H1 (cell line): ENCODE measurements around the gene KRTAP10-12. TPM values are rescaled to one million over a fixed set of nuclear protein-coding genes. Genes with fewer than 3 reads are reported as not detected.

Experiments
- CTCF ChIA-PET: fragments of 300-600 bp; sonication (Branson Sonifier 250); formaldehyde crosslinking; loops from one replicate; lab custom pipeline; 2021; ENCODE audit not compliant: partially characterized antibody; lab: Charles Lee
- POLR2A ChIA-PET: fragments of 300-600 bp; sonication (Branson Sonifier 250); formaldehyde crosslinking; loops from one replicate; lab custom pipeline; 2021; ENCODE audit warnings: inconsistent platforms; ENCODE audit not compliant: partially characterized antibody; lab: Charles Lee
- DNase-seq, 2 experiments: peaks; one replicate each; pipeline versions ENCODE4 v3.0.0 to v3.0.0-alpha.2; 2010 to 2022; ENCODE audit warnings: low spot score in 2 of 2, low read depth in 1 of 2, mixed read lengths in 1 of 2
- FAIRE-seq: peaks from 2 replicates; lab custom pipeline; 2011; peaks lifted over from hg19 to GRCh38; lab: Jason Lieb, UNC
- H2AFZ ChIP-seq: 2 replicates; pipeline ENCODE4 v1.8.1; 2012; ENCODE audit warnings: low read length, inconsistent platforms
- H2AK5ac ChIP-seq: 2 replicates; pipeline ENCODE4 v1.6.1; 2013; ENCODE audit warnings: low read depth, low read length
- H2BK120ac ChIP-seq: replicated peaks from 2 replicates; pipeline ENCODE3; 2013; ENCODE audit warnings: low read depth, low read length, inconsistent platforms
- H2BK12ac ChIP-seq: 2 replicates; pipeline ENCODE4 v1.6.1; 2013; ENCODE audit warnings: low read depth, low read length
- H2BK15ac ChIP-seq: 2 replicates; pipeline ENCODE4 v1.6.1; 2013; ENCODE audit warnings: low read length
- H2BK20ac ChIP-seq: 2 replicates; pipeline ENCODE4 v1.6.1; 2013; ENCODE audit warnings: low read length
- H2BK5ac ChIP-seq: 2 replicates; pipeline ENCODE4 v1.6.1; 2013; ENCODE audit warnings: low read depth, low read length
- H3K14ac ChIP-seq: 2 replicates; pipeline ENCODE4 v1.6.1; 2013; ENCODE audit warnings: inconsistent platforms; ENCODE audit not compliant: insufficient read length
- H3K18ac ChIP-seq: 2 replicates; pipeline ENCODE4 v1.6.1; 2013; ENCODE audit warnings: low read length; ENCODE audit errors: extremely low read depth
- H3K23ac ChIP-seq: 2 replicates; pipeline ENCODE4 v1.6.1; 2013; ENCODE audit warnings: inconsistent platforms; ENCODE audit not compliant: insufficient read length
- H3K23me2 ChIP-seq: 2 replicates; pipeline ENCODE4 v1.6.1; 2013; ENCODE audit warnings: low read depth, low read length
- H3K27ac ChIP-seq: 2 replicates; pipeline ENCODE4 v1.6.1; 2011; ENCODE audit warnings: low read depth, low read length, inconsistent platforms
- H3K27me3 ChIP-seq, 4 experiments: replicated peaks in 1 of 4; 1 replicate in 1 of 4; 2 replicates in 3 of 4; pipeline versions ENCODE4 v1.6.1 to v1.8.1; 2011 to 2013; ENCODE audit warnings: low read length in 3 of 4, mild to moderate bottlenecking in 3 of 4, inconsistent platforms in 2 of 4, mixed read lengths in 2 of 4, moderate library complexity in 1 of 4; ENCODE audit not compliant: control insufficient read depth in 3 of 4, insufficient read depth in 3 of 4; ENCODE audit errors: extremely low read depth in 1 of 4
- H3K36me3 ChIP-seq, 4 experiments: 2 replicates each; pipeline versions ENCODE4 v1.6.1 to v1.8.1; 2011 to 2013; ENCODE audit warnings: mild to moderate bottlenecking in 4 of 4, low read length in 3 of 4, moderate library complexity in 2 of 4, control low read depth in 1 of 4, inconsistent platforms in 1 of 4; ENCODE audit not compliant: insufficient read depth in 4 of 4, control insufficient read depth in 2 of 4
- H3K4ac ChIP-seq: replicated peaks from 2 replicates; pipeline ENCODE3; 2013; ENCODE audit warnings: low read length, low read depth, mixed read lengths, inconsistent platforms; ENCODE audit not compliant: insufficient read length
- H3K4me1 ChIP-seq, 4 experiments: replicated peaks in 1 of 4; 1 replicate in 1 of 4; 2 replicates in 3 of 4; pipeline versions ENCODE4 v1.6.1 to v1.8.1; 2011 to 2013; ENCODE audit warnings: low read length in 3 of 4, inconsistent platforms in 2 of 4, mixed read lengths in 1 of 4; ENCODE audit not compliant: insufficient read depth in 4 of 4, control insufficient read depth in 3 of 4
- H3K4me2 ChIP-seq, 2 experiments: 2 replicates each; pipeline versions ENCODE4 v1.6.1 to v1.8.1; 2011 to 2013; ENCODE audit warnings: low read depth in 2 of 2, low read length in 2 of 2, control low read depth in 1 of 2, inconsistent platforms in 1 of 2, mild to moderate bottlenecking in 1 of 2; ENCODE audit not compliant: insufficient read depth in 1 of 2
- H3K4me3 ChIP-seq, 4 experiments: fragments of 200-600, 300-600 bp in 1 of 4; sonication (generic), shearing (Covaris generic), sonication (Bioruptor Twin) in 1 of 4; 2 replicates each; pipeline versions ENCODE4 v1.5.1 to v1.8.1; 2011 to 2016; ENCODE audit warnings: low read length in 4 of 4, low read depth in 3 of 4, control low read depth in 2 of 4, inconsistent platforms in 2 of 4, mild to moderate bottlenecking in 2 of 4, mixed read lengths in 1 of 4, moderate library complexity in 1 of 4; ENCODE audit not compliant: insufficient read depth in 2 of 4; ENCODE audit errors: extremely low read depth in 1 of 4
- H3K56ac ChIP-seq: replicated peaks from 2 replicates; pipeline ENCODE3; 2013; ENCODE audit warnings: low read depth, mild to moderate bottlenecking, mixed read lengths, low read length, inconsistent platforms; ENCODE audit not compliant: insufficient read length
- H3K79me1 ChIP-seq: 2 replicates; pipeline ENCODE4 v1.6.1; 2013; ENCODE audit warnings: low read depth, low read length, control low read depth
- H3K79me2 ChIP-seq, 2 experiments: 2 replicates each; pipeline versions ENCODE4 v1.6.1 to v1.8.1; 2012 to 2013; ENCODE audit warnings: low read length in 2 of 2, mild to moderate bottlenecking in 2 of 2, inconsistent platforms in 1 of 2; ENCODE audit not compliant: insufficient read depth in 2 of 2, control insufficient read depth in 1 of 2
- H3K9ac ChIP-seq, 4 experiments: replicated peaks in 1 of 4; 1 replicate in 1 of 4; 2 replicates in 3 of 4; pipeline versions ENCODE4 v1.6.1 to v1.8.1; 2011 to 2013; ENCODE audit warnings: low read depth in 3 of 4, low read length in 3 of 4, control low read depth in 2 of 4, mild to moderate bottlenecking in 2 of 4, moderate library complexity in 2 of 4, inconsistent platforms in 1 of 4; ENCODE audit errors: extremely low read depth in 1 of 4
- H3K9me3 ChIP-seq, 2 experiments: 2 replicates each; pipeline versions ENCODE4 v1.6.1 to v1.8.1; 2012 to 2013; ENCODE audit warnings: mild to moderate bottlenecking in 2 of 2, moderate library complexity in 2 of 2, control low read depth in 1 of 2, inconsistent platforms in 1 of 2, low read depth in 1 of 2, low read length in 1 of 2, mixed read lengths in 1 of 2; ENCODE audit not compliant: insufficient read depth in 2 of 2
- H4K20me1 ChIP-seq, 2 experiments: replicated peaks in 1 of 2; 2 replicates each; pipeline versions ENCODE3 to v1.8.1; 2011 to 2013; ENCODE audit warnings: inconsistent platforms in 2 of 2, low read length in 2 of 2, mild to moderate bottlenecking in 1 of 2; ENCODE audit not compliant: insufficient read depth in 2 of 2, control insufficient read depth in 1 of 2
- H4K5ac ChIP-seq: 2 replicates; pipeline ENCODE4 v1.6.1; 2013; ENCODE audit warnings: low read length, low read depth, mixed read lengths, inconsistent platforms; ENCODE audit not compliant: insufficient read length
- H4K8ac ChIP-seq: 2 replicates; pipeline ENCODE4 v1.8.0; 2013; ENCODE audit warnings: mild to moderate bottlenecking, moderate library complexity, low read length, inconsistent platforms; ENCODE audit not compliant: insufficient read depth; ENCODE audit errors: extremely low read depth
- H4K91ac ChIP-seq: replicated peaks from 2 replicates; pipeline ENCODE3; 2013; ENCODE audit warnings: low read length, mixed read lengths, inconsistent platforms; ENCODE audit not compliant: insufficient read length
- WGBS, 2 experiments: shearing (Covaris generic) in 1 of 2; methylation state at CpG; one replicate each; pipeline versions ENCODE4 v1.1.6 to v1.1.7; 2013 to 2015; ENCODE audit warnings: low lambda C conversion rate in 2 of 2, mixed read lengths in 2 of 2, inconsistent platforms in 1 of 2, low coverage in 1 of 2, missing lambda C conversion rate in 1 of 2; ENCODE audit not compliant: insufficient replicate concordance in 2 of 2, insufficient coverage in 1 of 2, insufficient read length in 1 of 2; ENCODE audit errors: extremely low coverage in 1 of 2, missing lambda C conversion rate in 1 of 2; 5-methylcytosine and 5-hydroxymethylcytosine counted together
- polyA plus RNA-seq, 7 experiments: library from polyadenylated mRNA; depleted of rRNA in 3 of 7; stranded (reverse) in 5 of 7; unstranded in 2 of 7; fragments of >200 nt in 5 of 7; fragments of 200-250 nt in 2 of 7; gene quantifications; 1 replicate in 5 of 7; 2 replicates in 1 of 7; 4 replicates in 1 of 7; pipeline versions ENCODE4 v1.2.1 to v1.2.3, GENCODE V29; 2011 to 2013; ENCODE audit warnings: missing spikeins in 2 of 7, mixed read lengths in 2 of 7
- total RNA-seq: library from RNA; stranded (reverse); fragmentation: NEBNext Ultra II Directional; extraction: Animal tissue kit (Norgen Biotek cat#: 25700); gene quantifications from 2 replicates; pipeline ENCODE4 v1.2.1, GENCODE V29; 2021

Gene KRTAP10-12
- total and polyA plus RNA-seq, 2 of the 8 experiments (the other 6 are each of a cell fraction or from before 2014, with no cell fraction given), result not detected

GRCh38 chr21:44664691-44665090 is 32.3 kb upstream of the KRTAP10-12 start:
- Histone ChIP-seq H3K14ac (no peak overlapping the region), H2BK20ac (no peak overlapping the region), H4K8ac (no peak overlapping the region), H3K36me3 (no peaks in the 10 kb centered on the region), H3K27ac (no peak overlapping the region), H2BK15ac (no peak overlapping the region), H4K91ac (no peak overlapping the region), H3K4me3 (no peak overlapping the region), H3K79me1 (no peaks in the 10 kb centered on the region), H3K9ac (no peak overlapping the region), H3K4ac (peak overlapping the region; percentile 44), H4K5ac (no peak overlapping the region), H2AFZ (no peak overlapping the region), H3K56ac (no peak overlapping the region), H3K27me3 (no peaks in the 10 kb centered on the region), H3K9me3 (peaks cover 4% of the 10 kb centered on the region in 2 experiments; a peak in 2 of 4 replicates), H2BK120ac (no peak overlapping the region), H2AK5ac (no peak overlapping the region), H3K23me2 (no peaks in the 10 kb centered on the region), H3K79me2 (no peaks in the 10 kb centered on the region; a peak in 1 of 4 replicates), H3K18ac (no peak overlapping the region), H3K23ac (no peak overlapping the region), H4K20me1 (no peaks in the 10 kb centered on the region), H2BK12ac (no peak overlapping the region), H3K4me1 (peaks cover 0 to 8% (median 0%) of the 10 kb centered on the region in 4 experiments; a peak in 2 of 7 replicates), H2BK5ac (no peak overlapping the region), H3K4me2 (no peak overlapping the region)
- DNase-seq, result no peak
- ChIA-PET POLR2A (interaction anchor here (1.5 kb wide), 1 partner anchor 8 kb away, joined by 4 read pairs; no protein-coding TSS in a partner anchor), CTCF (interaction anchor here (0.9 kb wide), 1 partner anchor 14 kb away, joined by 3 read pairs; no protein-coding TSS in a partner anchor)
- FAIRE-seq, result no peak
- 91% methylated on average over 5 of the region's 5 CpGs; no CpG with 5 or more reads in 1 of the 2 experiments for WGBS, 2 experiments
